COLO829 (cell line): ENCODE measurements around the gene RTN4RL1.

ENCODE experiments used
- DNase-seq: peaks from one replicate; pipeline ENCODE4 v3.0.0; 2012; ENCODE audit warnings: low spot score

The RTN4RL1 gene

GRCh38 chr17:1977583-1978395 is 47.3 kb downstream of the RTN4RL1 start:
- DNase-seq, result no peak

GRCh38 chr17:1976683-1977064 is 48.5 kb downstream of the RTN4RL1 start:
- DNase-seq, result no peak

GRCh38 chr17:1976000-1976682 is 49.0 kb downstream of the RTN4RL1 start:
- DNase-seq, result no peak

GRCh38 chr17:1975573-1975972 is 49.6 kb downstream of the RTN4RL1 start:
- DNase-seq, result no peak

GRCh38 chr17:1972487-1973160 is 52.5 kb downstream of the RTN4RL1 start:
- no peak for DNase-seq

GRCh38 chr17:1970843-1971384 is 54.2 kb downstream of the RTN4RL1 start:
- no peak for DNase-seq

- DNase-seq, result no peak
These were observed 55.4 kb downstream of the RTN4RL1 start for GRCh38 chr17:1969712-1970111.

- DNase-seq, result no peak
These were observed 57.9 kb downstream of the RTN4RL1 start for GRCh38 chr17:1967213-1967612.

- DNase-seq, result no peak
These were observed 58.7 kb downstream of the RTN4RL1 start for GRCh38 chr17:1966274-1967086.

GRCh38 chr17:1965556-1966273 is 59.4 kb downstream of the RTN4RL1 start:
- DNase-seq, result no peak

- no peak for DNase-seq
These were observed 61.9 kb downstream of the RTN4RL1 start for GRCh38 chr17:1963250-1963649.

GRCh38 chr17:1961189-1961588 is 63.9 kb downstream of the RTN4RL1 start:
- DNase-seq, result no peak

- DNase-seq, result no peak
These were observed 64.6 kb downstream of the RTN4RL1 start for GRCh38 chr17:1960545-1960912.

GRCh38 chr17:1959871-1960544 is 65.1 kb downstream of the RTN4RL1 start:
- DNase-seq, result no peak

- DNase-seq, result peak; percentile 29
These were observed 66.8 kb downstream of the RTN4RL1 start for GRCh38 chr17:1958134-1958881.

- DNase-seq, result no peak
These were observed 68.1 kb downstream of the RTN4RL1 start for GRCh38 chr17:1957037-1957436.

- DNase-seq, result no peak
These were observed 69.0 kb downstream of the RTN4RL1 start for GRCh38 chr17:1956134-1956533.

GRCh38 chr17:1953831-1954230 is 71.3 kb downstream of the RTN4RL1 start:
- no peak for DNase-seq

GRCh38 chr17:1951920-1952319 is 73.2 kb downstream of the RTN4RL1 start:
- DNase-seq, result no peak

GRCh38 chr17:1949754-1950153 is 75.4 kb downstream of the RTN4RL1 start:
- no peak for DNase-seq
